GM18868 (cell line): ENCODE measurements around the gene MAP4K4.

Experiments used
- ATAC-seq: cut with Tn5 transposase; IDR thresholded peaks from one replicate; pipeline ENCODE4 v1.9.1; 2021; ENCODE audit warnings: mild to moderate bottlenecking, moderate library complexity; ENCODE audit not compliant: unreplicated experiment

Gene MAP4K4

GRCh38 chr2:101692041-101692440 is 5.5 kb upstream of the MAP4K4 start:
- ATAC-seq: no peak

DNA sequence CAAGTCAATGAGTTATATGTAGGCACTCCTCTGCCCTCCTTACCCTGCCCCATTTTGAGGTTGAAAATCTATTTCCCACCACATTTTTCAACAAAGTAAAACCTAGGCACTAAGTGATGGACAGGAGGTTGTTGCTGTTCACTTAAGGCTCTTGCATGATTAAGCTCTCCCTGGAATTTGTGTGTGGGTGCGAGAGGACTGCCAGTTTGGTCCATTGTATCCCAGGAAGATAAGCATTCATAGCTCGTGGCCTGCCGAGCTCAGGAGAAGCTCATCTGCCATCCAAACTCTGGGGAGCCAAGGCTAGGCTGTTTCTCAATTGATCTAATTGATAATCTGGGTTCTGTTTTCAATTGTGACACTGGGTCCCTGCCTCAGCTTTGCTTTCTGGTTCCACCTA is 4.7 kb upstream of the MAP4K4 start:
- ATAC-seq: no peak

GRCh38 chr2:101693991-101694588 is 3.4 kb upstream of the MAP4K4 start:
- no peak for ATAC-seq

DNA sequence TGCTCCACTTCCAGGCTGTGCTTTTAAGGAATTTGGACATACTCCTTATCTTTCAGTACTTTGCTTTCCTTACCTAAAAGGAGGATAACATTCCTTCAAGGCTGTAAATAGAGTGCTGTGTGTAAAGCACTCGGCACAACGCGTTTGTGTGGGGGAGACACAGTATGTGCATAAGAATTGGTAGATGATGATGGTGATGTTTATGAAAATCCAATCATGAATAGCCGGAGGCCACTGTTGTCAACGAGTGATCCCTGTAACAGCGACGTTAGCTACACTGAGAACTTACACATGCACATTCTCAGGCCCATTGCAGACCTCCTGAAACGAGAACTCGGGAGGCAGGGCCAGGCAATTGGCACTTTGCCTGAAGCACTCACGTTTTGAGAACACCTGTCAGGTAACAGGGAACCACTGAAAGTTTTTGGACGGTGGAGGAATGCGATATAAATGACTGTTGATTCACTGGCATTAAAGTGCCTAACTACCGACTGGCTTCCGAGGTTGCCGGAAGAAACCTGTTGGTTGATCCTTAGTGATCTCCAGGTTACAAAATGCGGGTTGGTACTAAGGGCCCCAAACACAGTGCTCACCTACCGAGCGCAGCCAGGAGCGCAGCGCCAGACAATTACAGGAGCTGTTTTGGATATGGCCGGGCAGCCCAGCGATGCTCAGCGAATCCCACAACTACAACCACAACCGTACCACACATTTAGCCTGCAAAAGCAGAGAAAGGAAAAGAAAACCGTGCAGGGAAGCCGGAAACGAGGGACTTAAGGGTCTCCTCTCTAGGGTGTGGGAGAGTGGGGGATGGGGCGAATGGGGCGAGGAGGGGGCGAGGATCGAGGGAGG is 1.0 kb upstream of the MAP4K4 start:
- no peak for ATAC-seq

DNA sequence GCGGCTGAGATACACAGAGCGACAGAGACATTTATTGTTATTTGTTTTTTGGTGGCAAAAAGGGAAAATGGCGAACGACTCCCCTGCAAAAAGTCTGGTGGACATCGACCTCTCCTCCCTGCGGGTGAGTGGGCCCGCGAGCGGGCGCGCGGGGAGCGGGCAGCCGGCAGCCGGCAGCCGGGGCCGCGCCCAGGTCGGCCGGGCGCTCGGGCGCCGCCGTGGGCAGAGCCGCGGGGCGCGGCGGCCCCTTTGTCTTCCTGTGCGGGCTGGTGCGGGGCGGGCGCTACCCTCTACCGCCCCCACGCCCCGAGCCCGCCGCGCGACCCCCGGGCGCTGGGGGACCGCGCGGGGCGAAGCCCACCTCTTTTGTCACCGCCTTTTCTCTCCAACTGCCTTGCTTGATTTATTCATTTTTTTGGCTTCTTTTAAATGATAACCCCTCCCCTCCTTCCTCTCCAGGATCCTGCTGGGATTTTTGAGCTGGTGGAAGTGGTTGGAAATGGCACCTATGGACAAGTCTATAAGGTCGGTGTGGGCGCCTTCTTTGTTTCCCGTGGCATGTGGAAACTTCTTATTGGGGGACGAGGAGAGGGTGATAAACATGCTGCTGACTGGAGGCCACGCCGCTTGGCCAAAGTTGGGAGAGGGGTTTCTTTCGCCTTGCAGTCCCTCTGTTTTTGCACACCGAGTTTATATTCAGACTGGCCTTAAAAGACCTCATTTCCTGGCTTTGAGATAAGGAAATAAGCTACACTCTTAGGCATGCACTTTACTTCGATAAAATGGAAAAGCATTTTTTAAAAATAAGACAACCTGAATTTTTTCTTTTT is 722 bp downstream of the MAP4K4 start:
- peak; percentile 27 for ATAC-seq

GRCh38 chr2:101698844-101699754 is 1.6 kb downstream of the MAP4K4 start:
- ATAC-seq: no peak

GRCh38 chr2:101699755-101700461 is 2.4 kb downstream of the MAP4K4 start:
- ATAC-seq: no peak

DNA sequence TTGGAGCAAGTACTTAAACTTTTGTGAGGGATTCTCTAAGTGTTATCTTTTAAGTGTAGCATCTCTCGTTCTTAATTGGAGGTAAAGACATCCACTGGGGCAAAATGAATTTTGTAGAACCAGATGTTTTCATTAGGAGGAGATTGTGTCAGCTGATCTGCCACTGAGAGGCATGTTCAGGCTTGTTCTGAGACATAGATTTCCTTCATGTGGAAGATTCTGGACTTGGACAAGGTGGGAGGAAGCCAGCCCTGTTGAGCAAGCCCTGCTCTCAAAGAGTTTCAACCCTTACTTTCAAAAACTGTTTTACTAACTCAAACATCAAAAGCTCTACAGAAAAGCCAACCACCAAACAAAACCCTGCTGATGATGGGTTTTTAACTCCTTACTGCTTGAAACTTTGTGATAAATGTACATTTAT is 6.5 kb downstream of the MAP4K4 start:
- ATAC-seq: no peak

- ATAC-seq: no peak
These were observed 7.5 kb downstream of the MAP4K4 start for GRCh38 chr2:101704816-101705578.

GRCh38 chr2:101706121-101706818 is 8.8 kb downstream of the MAP4K4 start:
- no peak for ATAC-seq

- ATAC-seq: peak; percentile 39
These were observed 9.3 kb downstream of the MAP4K4 start for GRCh38 chr2:101706819-101707177.

- no peak for ATAC-seq
These were observed 12.5 kb downstream of the MAP4K4 start for GRCh38 chr2:101710036-101710435.

DNA sequence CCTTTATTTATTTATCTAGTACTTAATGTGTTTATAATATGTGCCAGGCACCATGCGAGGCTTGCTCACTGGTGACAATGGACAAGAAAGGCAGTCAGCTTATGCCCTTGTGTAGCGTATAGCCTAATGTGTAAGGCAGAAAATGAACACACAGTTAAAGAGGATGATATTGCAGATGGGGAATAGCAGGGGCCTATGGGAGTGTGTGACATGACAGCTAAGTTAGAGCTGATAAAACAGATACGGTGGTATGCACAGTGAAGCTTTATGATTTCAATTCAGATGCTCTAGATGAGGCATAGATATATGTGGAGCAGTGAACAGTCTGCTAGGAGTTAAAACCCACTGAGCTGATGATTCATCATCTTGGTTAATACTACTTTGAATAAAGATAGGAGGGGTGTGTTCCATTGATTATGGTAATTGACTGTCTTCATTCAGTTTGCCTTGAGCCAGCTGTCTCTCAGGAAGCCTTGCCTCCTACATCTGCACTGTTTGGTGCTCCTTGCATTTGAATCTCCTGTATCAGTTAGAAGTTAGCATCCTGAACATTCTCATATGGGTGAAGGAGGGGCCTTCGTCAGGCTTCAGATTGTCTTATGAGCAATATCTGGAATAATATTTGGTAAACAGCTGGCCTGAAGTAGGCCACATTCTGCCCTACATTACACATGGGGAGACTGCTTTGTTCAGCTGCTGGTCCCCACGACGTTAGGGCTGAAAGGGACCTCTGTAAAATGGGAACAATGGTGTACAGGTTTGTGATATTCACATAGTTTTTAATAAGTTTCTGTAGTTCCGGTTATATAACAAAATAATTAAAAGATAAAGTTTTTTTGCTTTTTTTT is 13.2 kb downstream of the MAP4K4 start:
- ATAC-seq: no peak

- no peak for ATAC-seq
These were observed 16.6 kb downstream of the MAP4K4 start for GRCh38 chr2:101714118-101714517.

DNA sequence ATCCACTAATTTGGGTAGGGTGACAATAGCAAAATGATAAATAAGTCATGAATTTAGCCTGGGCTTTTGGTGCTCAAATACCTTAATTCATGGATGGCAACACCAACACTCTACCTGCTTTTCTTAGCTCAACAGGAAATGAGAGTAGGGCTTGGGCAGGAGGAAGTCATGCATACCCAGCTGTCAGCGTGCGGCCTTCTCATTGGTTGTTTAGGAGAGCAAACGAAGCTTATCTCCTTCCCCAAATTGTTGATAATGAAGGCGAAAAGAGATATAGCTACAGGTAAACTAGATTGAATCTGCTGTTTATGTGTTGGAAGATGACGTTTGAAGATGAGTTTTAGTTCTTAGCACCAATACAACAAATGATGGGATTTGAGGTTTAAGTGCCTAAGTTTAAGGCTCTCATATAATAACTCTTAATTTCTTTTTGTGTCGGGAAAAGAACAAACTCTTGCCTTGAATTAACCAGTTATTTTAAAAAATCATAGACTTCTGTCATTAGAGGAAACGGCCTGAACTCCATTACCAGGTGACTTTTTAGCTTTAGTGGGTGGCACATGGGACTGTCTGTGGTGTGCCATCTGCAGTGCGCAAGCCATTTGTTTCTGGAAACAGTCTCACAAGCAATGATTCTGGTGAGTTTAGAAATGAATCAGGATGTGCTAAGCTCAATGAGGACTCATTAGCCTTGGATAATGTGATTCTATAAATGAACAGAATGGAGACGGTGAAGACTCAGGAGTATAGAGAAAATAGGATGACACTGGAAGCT is 19.8 kb downstream of the MAP4K4 start:
- peak; percentile 75 for ATAC-seq

- no peak for ATAC-seq
These were observed 21.0 kb downstream of the MAP4K4 start for GRCh38 chr2:101718479-101718878.

- no peak for ATAC-seq
These were observed 21.6 kb downstream of the MAP4K4 start for GRCh38 chr2:101718993-101719571.
